ENCODE results near the gene RRAS. TPM values are rescaled to one million over a fixed set of nuclear protein-coding genes. Genes with fewer than 3 reads are reported as not detected.

The RRAS gene
- total RNA-seq, 1 donor from 2014 or later: 4.1 TPM

GRCh38 chr19:49616532-49616931 is 23.4 kb downstream of the RRAS start:
- peaks cover 9% of the 10 kb centered on the region for H3K4me1 Mint-ChIP-seq

DNA sequence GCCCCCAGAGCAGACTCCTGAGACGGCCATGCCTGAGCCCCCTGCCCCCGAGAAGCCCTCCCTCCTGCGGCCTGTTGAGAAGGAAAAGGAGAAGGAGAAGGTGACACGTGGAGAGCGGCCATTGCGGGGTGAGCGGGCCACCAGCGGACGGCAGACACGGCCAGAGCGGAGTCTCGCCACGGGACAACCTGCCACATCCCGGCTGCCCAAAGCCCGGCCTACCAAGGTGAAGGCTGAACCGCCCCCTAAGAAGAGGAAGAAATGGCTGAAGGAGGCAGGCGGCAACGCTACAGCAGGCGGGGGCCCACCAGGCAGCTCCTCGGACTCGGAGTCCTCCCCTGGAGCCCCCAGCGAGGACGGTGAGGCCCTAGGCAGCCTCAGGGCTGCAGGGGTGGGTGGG is 24.1 kb downstream of the RRAS start:
- H3K36me3 Mint-ChIP-seq (ENCODE audit: low read depth): peaks cover 51% of the 10 kb centered on the region
- H3K4me1 Mint-ChIP-seq: peaks cover 9% of the 10 kb centered on the region

More at GRCh38 chr19:49616532-49616931, 23.4 kb downstream of the RRAS start:
- H3K9me3 Mint-ChIP-seq: no peaks in the 10 kb centered on the region
- peaks cover 55% of the 10 kb centered on the region for H3K36me3 Mint-ChIP-seq (ENCODE audit: low read depth)
- intact Hi-C loops (cut with micrococcal nuclease): no loop called here
- no peak overlapping the region for H3K27ac Mint-ChIP-seq
- no peaks in the 10 kb centered on the region for H3K27me3 Mint-ChIP-seq
- no peak for DNase-seq
- no peak overlapping the region for H3K4me3 Mint-ChIP-seq

DNA sequence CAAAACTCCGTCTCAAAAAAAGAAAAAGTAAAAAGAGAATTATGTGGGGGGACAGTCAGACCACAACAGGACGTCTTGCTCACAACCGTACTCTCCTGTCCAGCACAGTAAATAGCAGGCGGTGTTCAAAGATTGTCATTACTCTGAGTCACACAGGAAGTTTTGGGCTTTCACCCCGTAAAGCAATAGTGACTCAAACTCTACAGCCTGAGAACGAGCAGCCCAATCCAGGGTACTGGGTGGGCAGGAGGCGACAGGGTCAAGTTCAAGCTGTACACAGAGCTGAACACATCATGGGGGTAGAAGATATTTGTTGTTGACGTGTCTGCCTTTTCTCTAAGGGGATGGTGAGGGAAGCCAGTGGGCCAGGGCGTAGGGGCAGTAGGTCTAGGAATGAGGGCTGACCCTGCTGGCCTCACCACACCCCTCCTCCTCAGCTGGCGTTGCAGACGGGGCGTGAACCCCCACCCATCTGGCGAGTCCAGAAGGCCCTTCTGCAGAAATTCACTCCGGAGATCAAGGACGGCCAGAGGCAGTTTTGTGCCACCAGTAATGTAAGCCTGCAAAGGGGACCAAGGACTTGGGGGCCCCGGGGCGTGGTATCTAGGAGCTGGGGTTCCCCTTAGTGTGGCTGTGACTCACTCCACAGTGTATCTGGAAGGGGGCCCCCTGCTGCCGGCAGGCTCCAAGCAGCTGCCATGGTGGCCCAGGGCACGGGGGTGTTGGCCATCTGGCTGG is 25.7 kb downstream of the RRAS start:
- DNase-seq: no peak
- H3K27ac Mint-ChIP-seq: peak overlapping the region; percentile 55
- peaks cover 9% of the 10 kb centered on the region for H3K4me1 Mint-ChIP-seq
- peaks cover 53% of the 10 kb centered on the region for H3K36me3 Mint-ChIP-seq (ENCODE audit: low read depth)
- H3K9me3 Mint-ChIP-seq: no peaks in the 10 kb centered on the region
- H3K4me3 Mint-ChIP-seq: no peak overlapping the region
- no peaks in the 10 kb centered on the region for H3K27me3 Mint-ChIP-seq
- intact Hi-C loops (cut with micrococcal nuclease): no loop called here

More for the DNA sequence above, 24.1 kb downstream of the RRAS start:
- no peaks in the 10 kb centered on the region for H3K9me3 Mint-ChIP-seq
- no peak overlapping the region for H3K27ac Mint-ChIP-seq
- H3K4me3 Mint-ChIP-seq: no peak overlapping the region
- no peaks in the 10 kb centered on the region for H3K27me3 Mint-ChIP-seq
- DNase-seq: no peak
- intact Hi-C loops (cut with micrococcal nuclease): no loop called here

GRCh38 chr19:49613374-49613773 is 26.6 kb downstream of the RRAS start:
- Mint-ChIP-seq H3K4me1 (peaks cover 9% of the 10 kb centered on the region), H3K36me3 (ENCODE audit: low read depth) (peaks cover 53% of the 10 kb centered on the region), H3K27ac (no peak overlapping the region), H3K9me3 (no peaks in the 10 kb centered on the region), H3K27me3 (no peaks in the 10 kb centered on the region), H3K4me3 (no peak overlapping the region)
- no peak for DNase-seq
- intact Hi-C loops (cut with micrococcal nuclease): no loop called here

GRCh38 chr19:49609499-49610092 is 30.3 kb downstream of the RRAS start:
- Mint-ChIP-seq H3K4me3 (no peak overlapping the region), H3K36me3 (ENCODE audit: low read depth) (peaks cover 30% of the 10 kb centered on the region), H3K4me1 (peaks cover 9% of the 10 kb centered on the region), H3K27me3 (no peaks in the 10 kb centered on the region), H3K27ac (no peak overlapping the region), H3K9me3 (no peaks in the 10 kb centered on the region)
- DNase-seq: no peak
- intact Hi-C loops (cut with micrococcal nuclease): no loop called here

GRCh38 chr19:49605605-49606004 is 34.3 kb downstream of the RRAS start:
- DNase-seq: no peak
- peaks cover 42% of the 10 kb centered on the region for H3K36me3 Mint-ChIP-seq (ENCODE audit: low read depth)
- intact Hi-C loops (cut with micrococcal nuclease): no loop called here
- no peaks in the 10 kb centered on the region for H3K9me3 Mint-ChIP-seq
- H3K4me1 Mint-ChIP-seq: peaks cover 3% of the 10 kb centered on the region
- H3K4me3 Mint-ChIP-seq: no peak overlapping the region
- no peaks in the 10 kb centered on the region for H3K27me3 Mint-ChIP-seq
- no peak overlapping the region for H3K27ac Mint-ChIP-seq

GRCh38 chr19:49602806-49603205 is 37.1 kb downstream of the RRAS start:
- DNase-seq: no peak
- Mint-ChIP-seq H3K4me1 (peaks cover 5% of the 10 kb centered on the region), H3K9me3 (no peaks in the 10 kb centered on the region), H3K27me3 (no peaks in the 10 kb centered on the region), H3K4me3 (no peak overlapping the region), H3K36me3 (ENCODE audit: low read depth) (peaks cover 48% of the 10 kb centered on the region), H3K27ac (no peak overlapping the region)
- intact Hi-C loops (cut with micrococcal nuclease): no loop called here

- Mint-ChIP-seq H3K36me3 (ENCODE audit: low read depth) (peaks cover 41% of the 10 kb centered on the region), H3K9me3 (no peaks in the 10 kb centered on the region), H3K27ac (no peak overlapping the region), H3K27me3 (no peaks in the 10 kb centered on the region), H3K4me3 (no peak overlapping the region), H3K4me1 (peaks cover 5% of the 10 kb centered on the region)
- DNase-seq: no peak
- intact Hi-C loops (cut with micrococcal nuclease): no loop called here
Measured at GRCh38 chr19:49601482-49602038, 38.4 kb downstream of the RRAS start.

- Mint-ChIP-seq H3K36me3 (ENCODE audit: low read depth) (peaks cover 38% of the 10 kb centered on the region), H3K4me1 (peaks cover 5% of the 10 kb centered on the region), H3K4me3 (no peak overlapping the region), H3K27ac (peak overlapping the region; percentile 2), H3K27me3 (no peaks in the 10 kb centered on the region), H3K9me3 (no peaks in the 10 kb centered on the region)
- DNase-seq: no peak
- intact Hi-C loops (cut with micrococcal nuclease): no loop called here
Measured at GRCh38 chr19:49599378-49600295, 40.3 kb downstream of the RRAS start.

DNA sequence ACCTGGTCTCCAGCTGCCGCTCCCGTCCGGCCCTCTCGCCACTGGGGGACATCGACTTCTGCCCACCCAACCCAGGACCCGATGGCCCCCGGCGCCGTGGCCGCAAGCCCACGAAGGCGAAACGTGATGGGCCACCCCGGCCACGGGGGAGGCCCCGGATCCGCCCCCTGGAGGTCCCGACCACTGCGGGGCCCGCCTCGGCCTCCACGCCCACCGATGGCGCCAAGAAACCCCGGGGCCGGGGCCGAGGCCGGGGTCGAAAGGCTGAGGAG is 42.3 kb downstream of the RRAS start:
- no peak for DNase-seq
- H3K27ac Mint-ChIP-seq: no peak overlapping the region
- H3K4me1 Mint-ChIP-seq: peaks cover 21% of the 10 kb centered on the region
- no peaks in the 10 kb centered on the region for H3K27me3 Mint-ChIP-seq
- no peaks in the 10 kb centered on the region for H3K9me3 Mint-ChIP-seq
- peaks cover 45% of the 10 kb centered on the region for H3K36me3 Mint-ChIP-seq (ENCODE audit: low read depth)
- intact Hi-C loops (cut with micrococcal nuclease): no loop called here
- no peak overlapping the region for H3K4me3 Mint-ChIP-seq

DNA sequence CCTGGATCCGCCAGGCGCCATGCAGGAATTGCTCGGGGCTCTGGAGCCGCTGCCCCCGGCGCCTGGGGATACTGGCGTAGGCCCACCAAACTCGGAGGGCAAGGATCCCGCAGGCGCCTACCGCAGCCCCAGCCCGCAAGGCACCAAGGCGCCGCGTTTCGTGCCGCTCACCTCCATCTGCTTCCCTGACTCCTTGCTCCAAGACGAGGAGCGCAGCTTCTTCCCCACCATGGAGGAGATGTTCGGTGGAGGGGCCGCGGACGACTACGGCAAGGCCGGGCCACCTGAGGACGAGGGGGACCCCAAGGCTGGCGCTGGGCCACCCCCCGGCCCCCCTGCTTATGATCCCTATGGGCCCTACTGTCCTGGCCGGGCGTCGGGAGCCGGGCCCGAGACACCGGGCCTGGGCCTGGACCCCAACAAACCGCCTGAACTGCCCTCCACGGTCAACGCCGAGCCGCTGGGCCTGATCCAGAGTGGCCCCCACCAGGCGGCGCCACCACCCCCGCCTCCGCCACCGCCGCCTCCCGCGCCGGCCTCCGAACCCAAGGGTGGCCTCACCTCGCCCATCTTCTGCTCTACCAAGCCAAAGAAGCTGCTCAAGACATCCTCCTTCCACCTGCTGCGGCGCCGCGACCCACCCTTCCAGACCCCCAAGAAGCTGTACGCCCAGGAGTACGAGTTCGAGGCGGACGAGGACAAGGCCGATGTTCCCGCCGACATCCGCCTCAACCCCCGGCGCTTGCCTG is 42.8 kb downstream of the RRAS start:
- Mint-ChIP-seq H3K4me3 (no peak overlapping the region), H3K4me1 (peaks cover 24% of the 10 kb centered on the region), H3K27me3 (no peaks in the 10 kb centered on the region), H3K9me3 (no peaks in the 10 kb centered on the region), H3K27ac (no peak overlapping the region), H3K36me3 (ENCODE audit: low read depth) (peaks cover 42% of the 10 kb centered on the region)
- intact Hi-C loops (cut with micrococcal nuclease): no loop called here
- no peak for DNase-seq

GRCh38 chr19:49596407-49596806 is 43.5 kb downstream of the RRAS start:
- intact Hi-C loops (cut with micrococcal nuclease): no loop called here
- Mint-ChIP-seq H3K27ac (no peak overlapping the region), H3K36me3 (ENCODE audit: low read depth) (peaks cover 37% of the 10 kb centered on the region), H3K4me3 (no peak overlapping the region), H3K27me3 (no peaks in the 10 kb centered on the region), H3K4me1 (peaks cover 24% of the 10 kb centered on the region), H3K9me3 (no peaks in the 10 kb centered on the region)
- DNase-seq: no peak

GRCh38 chr19:49595819-49596404 is 44.0 kb downstream of the RRAS start:
- Mint-ChIP-seq H3K27me3 (no peaks in the 10 kb centered on the region), H3K9me3 (no peaks in the 10 kb centered on the region), H3K4me3 (no peak overlapping the region), H3K36me3 (ENCODE audit: low read depth) (peaks cover 33% of the 10 kb centered on the region), H3K4me1 (peaks cover 22% of the 10 kb centered on the region), H3K27ac (no peak overlapping the region)
- intact Hi-C loops (cut with micrococcal nuclease): no loop called here
- DNase-seq: no peak

All from activated CD4-positive, alpha-beta T cell treated with anti-CD3 and anti-CD28 coated beads, Interleukin-2, amount 10 ng/mL, durations not matched to agents 24 days and 14 days (primary cell).